Stimulated activated CD8-positive, alpha-beta memory T cell treated with anti-CD3 and anti-CD28 coated beads, Interleukin-4, amount 100 ng/mL, for 1 hour (primary cell): Measurements from ENCODE around the gene EVC.
"Not testable (repeated sequence)": the region's sequence is repeated elsewhere in the genome, so short reads cannot be mapped to it uniquely, and the experiment has no call there.

ENCODE experiments used
- DNase-seq, 2 donors: peaks; one replicate each; pipeline ENCODE4 v3.0.0-alpha.2; 2020; ENCODE audit warnings: low read depth in 2 of 2, low spot score in 1 of 2

EVC gene

GRCh38 chr4:5810770-5811430 is 99.9 kb downstream of the EVC start:
- no peak for DNase-seq

- DNase-seq: not testable (repeated sequence)
These were observed 101.1 kb downstream of the EVC start for GRCh38 chr4:5812057-5812456.

- DNase-seq: no peak
These were observed 101.7 kb downstream of the EVC start for GRCh38 chr4:5812506-5813229.

DNA sequence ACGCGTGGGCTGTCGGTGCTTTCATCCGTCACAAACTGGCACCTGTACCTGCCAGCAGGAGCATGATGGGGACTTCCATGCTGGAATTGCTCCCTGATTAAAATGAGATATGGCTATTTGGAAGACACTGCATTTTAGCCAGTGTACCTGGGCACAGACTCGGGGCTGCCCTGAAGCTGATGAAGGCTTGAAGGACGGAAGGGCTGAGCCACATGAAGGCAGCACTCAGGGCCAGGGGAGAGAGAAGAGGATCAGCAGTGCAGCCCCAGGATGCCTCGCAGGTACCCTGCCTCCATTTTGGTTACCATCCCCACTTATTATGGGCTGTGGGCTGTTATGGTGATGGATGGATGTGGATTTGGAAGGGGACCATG is 102.9 kb downstream of the EVC start:
- no peak for DNase-seq

DNA sequence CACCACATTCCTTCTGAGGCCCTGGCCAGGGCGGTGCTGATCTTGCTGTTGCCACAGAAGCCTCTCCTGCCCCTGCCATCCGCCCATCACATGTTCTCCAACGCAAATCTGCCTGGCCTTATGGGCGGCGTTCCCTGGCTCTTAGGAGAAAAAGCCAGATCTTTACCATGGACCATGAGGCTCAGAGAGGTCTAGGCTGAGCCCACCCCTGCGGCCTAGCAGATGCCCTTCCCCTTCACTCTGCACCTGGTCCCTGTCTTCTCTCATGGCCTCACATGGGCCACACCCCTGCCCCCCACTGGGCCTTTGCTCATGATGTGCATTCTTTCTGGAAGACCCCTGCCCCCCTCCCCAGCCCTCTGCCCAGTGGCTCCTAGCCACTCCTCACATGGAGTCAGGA is 103.4 kb downstream of the EVC start:
- DNase-seq: no peak

GRCh38 chr4:5815641-5816040 is 104.6 kb downstream of the EVC start:
- no peak for DNase-seq

GRCh38 chr4:5816101-5816500 is 105.1 kb downstream of the EVC start:
- no peak for DNase-seq

GRCh38 chr4:5816851-5817375 is 105.9 kb downstream of the EVC start:
- DNase-seq: no peak

DNA sequence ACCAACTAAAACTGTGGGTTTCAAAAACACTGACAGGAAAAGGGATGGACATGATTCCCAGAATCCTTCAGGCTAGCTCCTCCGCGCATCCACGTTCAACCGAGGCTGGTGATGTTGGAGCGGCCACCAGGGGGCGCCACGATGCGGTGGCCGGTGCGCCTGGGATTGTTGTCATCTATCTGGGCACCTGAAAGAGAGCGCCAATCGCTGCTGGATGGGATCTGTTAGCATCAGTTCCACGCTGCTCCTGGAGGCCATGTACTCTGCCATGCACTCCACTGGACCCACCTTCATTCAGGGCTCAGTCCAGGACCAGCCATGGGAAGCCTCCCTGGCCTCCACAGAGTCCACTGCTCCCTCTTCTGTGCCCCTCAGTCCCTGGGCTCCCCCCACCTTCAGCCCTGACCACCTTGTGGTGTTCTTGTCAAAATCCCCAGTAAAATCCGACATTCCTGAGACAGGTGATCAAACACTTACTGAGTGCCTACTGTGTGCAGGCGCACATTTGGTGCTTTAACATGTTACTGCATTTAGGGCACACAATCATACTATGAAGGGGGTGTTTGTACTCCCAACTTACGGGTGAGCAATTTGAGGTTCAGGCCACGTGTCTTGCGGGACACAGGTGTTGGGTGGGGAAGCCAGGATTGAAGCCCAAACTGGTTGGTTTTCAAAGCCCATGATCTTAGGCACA is 110.8 kb downstream of the EVC start:
- DNase-seq: no peak

GRCh38 chr4:5822619-5823018 is 111.6 kb downstream of the EVC start:
- DNase-seq: no peak

DNA sequence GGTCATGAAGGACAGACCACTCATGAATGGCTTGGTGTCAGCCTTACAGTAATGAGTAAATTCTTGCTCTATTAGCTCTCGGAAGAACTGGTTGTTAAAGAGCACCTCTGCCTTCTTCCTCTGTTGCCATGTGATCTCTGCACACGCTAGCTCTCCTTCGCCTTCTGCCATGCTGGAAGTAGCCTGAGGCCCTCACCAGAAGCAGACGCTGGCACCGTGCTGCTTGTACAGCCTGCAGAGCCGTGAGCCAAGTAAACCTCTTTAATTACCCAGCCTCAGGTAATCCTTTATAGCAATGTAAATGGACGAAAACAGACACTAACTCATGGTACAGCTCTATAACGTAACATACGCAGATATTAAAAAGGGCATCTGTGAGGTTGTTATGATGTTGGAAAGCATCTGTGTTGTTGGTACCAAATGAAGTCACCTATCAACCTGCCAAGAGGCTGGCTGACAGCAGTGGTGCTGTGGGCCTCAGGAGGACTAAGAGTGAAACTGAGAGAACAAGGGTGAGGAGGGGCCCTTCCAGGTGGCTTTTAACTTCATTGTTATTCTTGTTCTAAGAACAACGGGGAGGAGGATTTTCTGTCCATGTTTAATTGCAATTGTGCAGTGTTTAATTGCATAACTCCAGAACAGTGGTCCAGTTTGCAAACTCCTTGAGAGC is 112.7 kb downstream of the EVC start:
- no peak for DNase-seq

DNA sequence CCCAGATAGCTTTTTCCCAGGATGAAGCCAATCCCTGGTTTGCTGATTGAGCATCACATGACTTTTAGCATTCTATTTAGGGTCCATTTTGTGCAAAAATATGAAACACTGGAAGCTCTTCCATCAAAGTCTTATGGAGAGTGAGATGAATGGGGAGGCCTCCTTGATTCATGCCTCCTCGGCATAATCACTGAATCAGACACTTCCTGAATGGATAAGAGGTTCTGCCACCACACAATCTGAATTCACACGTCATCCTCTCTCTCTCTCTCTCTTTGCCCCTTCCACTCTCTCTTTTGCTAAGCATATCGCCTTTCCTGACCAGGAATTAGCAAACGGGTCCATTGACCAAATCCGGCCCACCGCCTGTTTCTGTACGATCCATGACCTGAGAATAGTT is 113.2 kb downstream of the EVC start:
- DNase-seq: no peak

- no peak for DNase-seq
These were observed 113.6 kb downstream of the EVC start for GRCh38 chr4:5824635-5825034.

GRCh38 chr4:5825321-5826041 is 114.5 kb downstream of the EVC start:
- no peak for DNase-seq

DNA sequence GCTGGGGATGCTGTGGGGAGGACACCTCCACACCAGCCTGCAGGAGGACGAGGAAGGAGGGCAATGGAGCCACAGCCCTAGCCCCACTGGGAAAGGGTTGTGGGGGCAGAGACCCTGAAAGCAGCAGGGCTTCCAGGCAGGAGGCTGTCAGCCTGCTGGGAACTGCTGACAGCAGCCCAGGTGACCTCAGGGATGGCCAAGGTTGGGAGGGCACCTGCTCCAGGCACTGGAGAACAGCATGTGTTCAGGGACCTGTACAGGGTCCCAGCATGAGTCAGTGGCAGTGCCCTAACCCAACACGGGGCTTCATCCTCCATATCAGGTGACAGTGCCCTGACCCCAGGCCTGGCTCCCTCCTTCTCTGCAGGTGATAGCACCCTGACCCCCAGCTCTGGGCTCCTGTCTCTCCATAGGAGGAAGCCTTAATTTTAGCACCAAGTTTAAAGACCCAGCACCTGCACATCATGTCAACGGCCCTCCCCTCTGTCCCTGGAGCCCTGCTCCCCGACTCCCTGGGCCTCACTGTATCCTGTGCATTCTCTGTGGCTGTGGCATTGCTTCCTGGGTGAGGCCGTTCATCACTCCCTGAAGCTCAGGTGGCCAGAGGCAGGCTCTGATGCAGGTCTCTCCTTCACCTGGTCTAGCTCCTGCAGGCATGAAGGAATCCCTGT is 115.6 kb downstream of the EVC start:
- no peak for DNase-seq

DNA sequence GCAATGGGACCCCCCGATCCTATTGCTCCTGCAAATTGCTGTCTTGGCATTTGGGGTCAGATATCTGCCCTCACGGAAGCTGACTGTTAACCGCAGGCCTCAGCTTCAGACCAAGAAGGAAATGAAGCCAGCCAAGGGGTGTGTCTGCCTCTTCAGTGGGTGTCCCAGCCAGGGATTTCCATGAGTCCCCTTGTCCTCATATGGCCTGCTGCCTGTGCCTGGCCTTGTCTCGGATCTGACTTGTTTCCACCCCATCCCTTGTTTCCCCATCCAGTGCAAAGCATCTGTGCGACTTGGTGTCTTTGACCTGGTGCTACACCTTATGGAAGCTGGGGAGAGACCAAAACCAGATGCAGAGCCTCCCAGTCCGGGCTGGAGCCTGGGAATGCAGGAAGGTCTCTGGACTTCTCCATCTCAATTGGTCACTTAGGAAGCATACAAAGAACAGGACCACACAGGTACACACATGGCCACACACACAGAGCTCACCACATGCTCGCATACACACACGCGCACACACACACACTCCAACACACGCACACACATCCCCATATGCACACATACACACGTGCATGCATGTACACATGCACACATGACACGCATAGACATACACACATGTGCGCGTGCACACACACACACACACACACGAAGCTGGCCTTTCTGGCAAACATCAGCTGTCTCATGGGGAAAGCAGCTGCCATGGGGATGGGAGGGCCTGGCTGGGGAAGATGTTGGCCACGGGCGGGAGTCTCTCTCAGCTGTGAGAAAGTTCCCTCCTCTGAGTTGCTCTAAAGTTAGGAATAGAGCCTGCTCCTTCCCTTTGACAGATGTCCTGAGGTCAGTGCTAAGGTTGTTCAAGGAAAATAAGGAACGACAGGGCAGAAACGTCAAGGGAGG is 116.4 kb downstream of the EVC start:
- DNase-seq: no peak

GRCh38 chr4:5828005-5828391 is 117.0 kb downstream of the EVC start:
- no peak for DNase-seq

DNA sequence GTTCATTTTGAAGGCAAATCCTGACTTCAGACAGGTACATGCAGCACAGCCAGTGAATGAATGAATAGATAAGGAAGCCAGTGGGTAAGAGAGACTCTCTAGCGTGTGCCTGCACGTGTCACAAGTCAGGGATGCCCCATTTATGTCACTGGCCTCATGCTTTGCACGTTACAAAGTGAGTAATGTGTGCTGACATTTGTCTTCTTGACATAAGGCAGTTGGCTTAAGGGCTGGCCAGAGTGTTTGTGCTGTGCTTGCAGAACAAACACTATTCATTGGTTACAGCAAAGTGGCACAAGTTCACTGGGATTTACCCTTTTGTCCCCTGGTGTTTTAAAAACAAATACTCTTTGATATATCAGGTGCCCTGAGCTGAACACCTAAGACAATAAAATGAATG is 125.9 kb downstream of the EVC start:
- no peak for DNase-seq

DNA sequence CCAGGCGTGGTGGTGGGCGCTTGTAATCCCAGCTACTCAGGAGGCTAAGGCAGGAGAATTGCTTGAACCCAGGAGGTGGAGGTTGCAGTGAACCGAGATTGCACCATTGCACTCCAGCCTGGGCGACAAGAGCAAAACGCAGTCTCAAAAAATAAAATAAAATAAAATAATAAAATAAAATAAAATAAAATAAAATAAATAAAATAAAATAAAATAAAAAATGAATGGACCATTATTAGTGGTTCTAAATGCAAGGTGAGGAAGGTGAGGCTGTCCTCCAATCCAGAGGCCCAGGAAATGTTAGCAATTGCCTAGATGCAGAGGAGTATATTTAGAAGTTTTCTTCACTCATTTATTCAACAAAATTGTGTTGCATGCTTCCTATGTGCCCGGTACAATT is 126.5 kb downstream of the EVC start:
- not testable (repeated sequence) for DNase-seq
